Stimulated activated CD8-positive, alpha-beta memory T cell treated with anti-CD3 and anti-CD28 coated beads, Interleukin-4, amount 100 ng/mL, for 48 hours (primary cell): ENCODE data around the gene WDR17.

Experiments used
- DNase-seq: peaks from one replicate; pipeline ENCODE4 v3.0.0-alpha.2; 2020

WDR17 gene

GRCh38 chr4:176065435-176066291, at the start of gene WDR17:
Gene WDR17 (plus strand): TSS chr4:176065841. CDS start chr4:176111581, 45,740 bp downstream.
- DNase-seq = peak; percentile 82

- DNase-seq = no peak
Observed at GRCh38 chr4:176016601-176017000, 49.0 kb upstream of the WDR17 start.

- DNase-seq = no peak
Observed at GRCh38 chr4:176020481-176021085, 45.1 kb upstream of the WDR17 start.

- no peak for DNase-seq
Observed at GRCh38 chr4:176030391-176030790, 35.2 kb upstream of the WDR17 start.

- no peak for DNase-seq
Observed at GRCh38 chr4:176031922-176032321, 33.7 kb upstream of the WDR17 start.

GRCh38 chr4:176032454-176032853, 33.2 kb upstream of the WDR17 start:
- no peak for DNase-seq

GRCh38 chr4:176034499-176034898, 31.1 kb upstream of the WDR17 start:
- no peak for DNase-seq

- DNase-seq = no peak
Observed at GRCh38 chr4:176034936-176035335, 30.7 kb upstream of the WDR17 start.

GRCh38 chr4:176036585-176037205, 28.9 kb upstream of the WDR17 start:
- no peak for DNase-seq

GRCh38 chr4:176038789-176039188, 26.9 kb upstream of the WDR17 start:
- DNase-seq = no peak

GRCh38 chr4:176042195-176042594, 23.4 kb upstream of the WDR17 start:
- no peak for DNase-seq

GRCh38 chr4:176043838-176044588, 21.6 kb upstream of the WDR17 start:
- no peak for DNase-seq

GRCh38 chr4:176044589-176044951, 21.1 kb upstream of the WDR17 start:
- DNase-seq = no peak

- DNase-seq = no peak
Observed at GRCh38 chr4:176048631-176049030, 17.0 kb upstream of the WDR17 start.

- DNase-seq = no peak
Observed at GRCh38 chr4:176052744-176053143, 12.9 kb upstream of the WDR17 start.

GRCh38 chr4:176053785-176054184, 11.9 kb upstream of the WDR17 start:
- no peak for DNase-seq

- DNase-seq = no peak
Observed at GRCh38 chr4:176054942-176055341, 10.7 kb upstream of the WDR17 start.

GRCh38 chr4:176063718-176064117, 1.9 kb upstream of the WDR17 start:
- DNase-seq = no peak

- no peak for DNase-seq
Observed at GRCh38 chr4:176064539-176064938, 1.1 kb upstream of the WDR17 start.

GRCh38 chr4:176066757-176067156, 1.1 kb downstream of the WDR17 start:
- no peak for DNase-seq

GRCh38 chr4:176077561-176077960, 11.9 kb downstream of the WDR17 start:
- no peak for DNase-seq

GRCh38 chr4:176084769-176085168, 19.1 kb downstream of the WDR17 start:
- no peak for DNase-seq

GRCh38 chr4:176090115-176090514, 24.5 kb downstream of the WDR17 start:
- DNase-seq = no peak
